Nephron (organoid): ENCODE results near the gene ACADVL.

Experiments used
- H3K27ac Mint-ChIP-seq, 3 experiments: 2 replicates each; pipeline ENCODE4 v1.8.0; 2020; ENCODE audit warnings: mixed read lengths in 3 of 3, mild to moderate bottlenecking in 2 of 3, moderate library complexity in 1 of 3
- H3K27me3 Mint-ChIP-seq: 2 replicates; pipeline ENCODE4 v1.8.0; 2021; ENCODE audit warnings: low read depth, mild to moderate bottlenecking, moderate library complexity, mixed read lengths
- H3K36me3 Mint-ChIP-seq: 2 replicates; pipeline ENCODE4 v1.8.0; 2020; ENCODE audit warnings: low read depth, mixed read lengths
- H3K4me1 Mint-ChIP-seq: 2 replicates; pipeline ENCODE4 v1.8.0; 2020; ENCODE audit warnings: mixed read lengths
- H3K4me3 Mint-ChIP-seq, 3 experiments: 2 replicates each; pipeline ENCODE4 v1.8.0; 2020; ENCODE audit warnings: mild to moderate bottlenecking in 3 of 3, mixed read lengths in 3 of 3, moderate library complexity in 2 of 3
- H3K9me3 Mint-ChIP-seq: 2 replicates; pipeline ENCODE4 v1.8.0; 2020; ENCODE audit warnings: mixed read lengths
- TF ChIP-seq, protein P1 (sequence below), 3 experiments: fragments of 200-600 bp; sonication (generic); IDR thresholded peaks; one replicate each; pipeline ENCODE4 v1.5.0; 2021; ENCODE audit warnings: antibody characterized with exemption in 3 of 3; ENCODE audit not compliant: unreplicated experiment in 3 of 3

The ACADVL gene

DNA sequence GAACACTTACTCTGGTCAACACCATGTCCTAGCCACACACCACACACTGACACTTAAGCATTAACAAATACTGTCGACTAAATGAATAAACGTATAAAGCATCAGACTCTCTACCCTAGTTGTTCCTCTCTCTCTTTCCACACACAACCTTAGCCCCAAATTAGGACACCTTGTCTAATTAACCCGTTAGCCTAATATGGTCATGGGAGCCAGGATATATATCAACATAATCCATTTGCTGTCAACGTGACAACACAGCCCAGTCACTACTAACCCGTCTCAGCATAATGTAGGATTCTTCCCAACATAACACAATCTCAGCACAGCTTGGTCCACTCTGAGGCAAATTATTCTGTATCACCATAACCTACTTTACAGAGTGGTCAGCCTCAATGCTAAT, 12.4 kb downstream of the ACADVL start:
- no peaks in the 10 kb centered on the region for H3K9me3 Mint-ChIP-seq
- H3K27me3 Mint-ChIP-seq, result no peaks in the 10 kb centered on the region
- peak overlapping the region; percentile 53 to 100 (median 68) for H3K4me3 Mint-ChIP-seq
- peaks cover 64% of the 10 kb centered on the region for H3K36me3 Mint-ChIP-seq
- TF ChIP-seq, protein P1, sequence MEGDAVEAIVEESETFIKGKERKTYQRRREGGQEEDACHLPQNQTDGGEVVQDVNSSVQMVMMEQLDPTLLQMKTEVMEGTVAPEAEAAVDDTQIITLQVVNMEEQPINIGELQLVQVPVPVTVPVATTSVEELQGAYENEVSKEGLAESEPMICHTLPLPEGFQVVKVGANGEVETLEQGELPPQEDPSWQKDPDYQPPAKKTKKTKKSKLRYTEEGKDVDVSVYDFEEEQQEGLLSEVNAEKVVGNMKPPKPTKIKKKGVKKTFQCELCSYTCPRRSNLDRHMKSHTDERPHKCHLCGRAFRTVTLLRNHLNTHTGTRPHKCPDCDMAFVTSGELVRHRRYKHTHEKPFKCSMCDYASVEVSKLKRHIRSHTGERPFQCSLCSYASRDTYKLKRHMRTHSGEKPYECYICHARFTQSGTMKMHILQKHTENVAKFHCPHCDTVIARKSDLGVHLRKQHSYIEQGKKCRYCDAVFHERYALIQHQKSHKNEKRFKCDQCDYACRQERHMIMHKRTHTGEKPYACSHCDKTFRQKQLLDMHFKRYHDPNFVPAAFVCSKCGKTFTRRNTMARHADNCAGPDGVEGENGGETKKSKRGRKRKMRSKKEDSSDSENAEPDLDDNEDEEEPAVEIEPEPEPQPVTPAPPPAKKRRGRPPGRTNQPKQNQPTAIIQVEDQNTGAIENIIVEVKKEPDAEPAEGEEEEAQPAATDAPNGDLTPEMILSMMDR (IDR thresholded peaks at IDR 0.05; ENCODE audit: unreplicated experiment in 3 of 3), result no peak
- peaks cover 31% of the 10 kb centered on the region for H3K4me1 Mint-ChIP-seq
- H3K27ac Mint-ChIP-seq, result peak overlapping the region in 2 of 3 experiments; percentile 23 to 25

DNA sequence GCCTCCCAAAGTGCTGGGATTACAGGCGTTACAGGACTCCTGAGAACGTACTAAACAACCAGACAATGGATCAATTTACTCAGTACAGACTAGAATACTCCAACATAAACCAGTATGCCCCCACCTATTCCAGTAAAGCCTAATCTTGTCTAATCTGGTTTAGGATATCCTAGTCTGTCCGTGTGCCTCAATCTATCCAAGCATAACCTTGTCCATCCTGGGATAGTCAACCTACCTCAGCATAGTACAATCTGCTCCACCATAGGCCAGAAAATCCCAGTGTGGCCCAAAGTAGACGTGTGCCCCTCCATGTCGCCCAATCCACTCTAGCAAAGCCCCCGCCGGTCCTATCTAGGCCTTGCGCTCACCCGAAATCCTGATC, 14.0 kb downstream of the ACADVL start:
- Mint-ChIP-seq H3K9me3 (no peaks in the 10 kb centered on the region), H3K27me3 (no peaks in the 10 kb centered on the region), H3K36me3 (peaks cover 55% of the 10 kb centered on the region), H3K27ac (peak overlapping the region; percentile 96 to 99 (median 98)), H3K4me3 (peak overlapping the region; percentile 96 to 100 (median 96)), H3K4me1 (peaks cover 35% of the 10 kb centered on the region)
- TF ChIP-seq, protein P1 (IDR thresholded peaks at IDR 0.05; ENCODE audit: unreplicated experiment in 3 of 3), result no peak

DNA sequence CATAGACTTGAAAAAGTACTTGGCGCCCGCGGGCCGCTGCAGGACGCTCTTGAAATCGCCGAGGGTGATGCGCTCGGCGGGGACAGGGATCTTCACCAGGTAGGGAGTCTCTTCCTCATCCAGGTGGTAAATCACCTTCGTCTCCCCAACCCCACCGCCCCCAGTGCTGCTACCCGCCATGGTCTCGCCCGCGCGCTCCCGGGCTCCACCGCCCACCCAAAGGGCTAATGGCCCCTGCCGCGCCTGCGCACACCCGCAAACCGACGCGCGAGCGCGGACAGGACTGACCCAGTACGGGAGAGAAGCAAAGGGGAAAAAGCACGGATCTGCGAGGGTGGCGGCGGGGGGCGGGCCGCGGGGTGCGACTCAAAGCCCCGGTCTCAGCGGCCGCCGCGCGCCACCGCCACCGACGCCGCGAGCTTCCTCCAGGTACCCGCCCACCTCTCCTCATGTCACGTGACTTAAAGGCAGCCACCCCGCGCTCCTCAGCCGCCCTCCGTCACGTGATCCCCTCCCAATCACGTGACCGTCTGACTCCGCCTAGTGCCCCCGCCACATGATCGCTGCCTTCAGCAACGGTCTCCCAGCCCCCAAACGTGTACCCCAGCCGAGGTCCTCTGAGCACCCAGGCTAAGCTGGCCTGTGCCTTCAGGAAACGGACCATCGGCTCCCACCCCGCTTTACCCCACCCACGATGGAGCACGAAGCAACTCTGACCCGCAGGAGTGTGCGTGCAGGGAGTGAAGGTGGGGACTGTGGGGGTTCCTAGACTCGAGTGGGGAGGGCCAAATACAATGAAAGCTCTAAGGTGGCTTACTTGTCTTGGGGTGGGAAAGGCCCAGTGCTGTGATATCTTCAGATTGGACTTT, 14.6 kb downstream of the ACADVL start, which contains the start of gene DVL2:
Gene DVL2, minus strand, starts transcription at position 435 of the 869 bp plus-strand sequence. Its CDS starts 255 bp downstream, at position 180.
- Mint-ChIP-seq H3K27me3 (no peaks in the 10 kb centered on the region), H3K36me3 (peaks cover 48% of the 10 kb centered on the region), H3K4me1 (peaks cover 35% of the 10 kb centered on the region), H3K4me3 (peak within 1 kb of the TSS; percentile 96 to 100 (median 96)), H3K9me3 (no peaks in the 10 kb centered on the region), H3K27ac (peak within 1 kb of the TSS; percentile 96 to 99 (median 98))
- TF ChIP-seq, protein P1 (IDR thresholded peaks at IDR 0.05; ENCODE audit: unreplicated experiment in 3 of 3), result no peak

DNA sequence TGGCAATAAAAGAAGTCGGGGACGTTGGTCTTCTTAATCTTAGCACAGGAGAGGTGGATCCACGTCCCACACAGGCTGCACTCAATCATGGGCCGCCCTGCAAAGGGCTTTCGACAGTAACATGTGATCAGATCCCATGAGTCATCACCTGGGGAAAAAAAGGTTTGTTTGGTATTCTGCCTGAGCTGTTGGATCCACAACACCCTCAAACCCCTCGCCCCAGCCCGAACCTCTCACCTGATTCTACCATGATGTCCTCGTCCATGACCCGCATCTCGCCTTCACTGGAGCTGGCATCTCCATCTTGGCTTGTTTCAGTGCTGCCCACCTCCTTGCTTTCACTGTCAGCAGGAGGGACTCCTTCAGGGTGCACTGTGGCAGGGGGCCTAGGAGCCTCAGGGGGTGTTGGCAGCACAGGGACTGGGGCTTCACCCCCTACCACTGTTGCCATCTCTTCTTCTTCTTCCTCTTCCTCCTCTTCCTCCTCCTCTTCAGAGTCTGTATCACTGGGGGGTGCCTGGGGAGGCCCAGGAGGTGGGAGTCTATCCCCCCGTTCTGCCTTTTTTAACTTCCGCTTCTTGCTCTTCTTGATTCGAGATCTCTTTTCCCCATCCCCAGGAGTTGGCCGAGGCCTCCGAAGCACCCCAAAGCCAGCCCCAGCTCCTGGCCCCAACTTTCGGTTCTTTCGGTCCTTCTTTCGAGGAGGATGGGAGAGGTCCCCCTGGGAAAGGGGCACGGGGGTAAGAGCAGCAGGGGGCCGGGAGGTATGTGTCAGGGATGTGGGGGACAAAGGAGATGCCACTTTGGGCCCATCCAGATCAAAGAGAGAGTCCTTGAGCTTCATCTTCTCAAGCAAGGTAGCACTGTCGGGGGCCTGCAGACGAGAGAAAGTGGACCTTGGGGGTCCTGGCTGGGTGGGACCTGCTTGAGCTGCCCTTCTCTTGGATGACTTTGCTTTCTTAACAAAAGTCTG, 16.2 kb downstream of the ACADVL start:
- Mint-ChIP-seq H3K27me3 (no peaks in the 10 kb centered on the region), H3K4me3 (peak overlapping the region; percentile 96 to 100 (median 96)), H3K27ac (peak overlapping the region; percentile 62 to 99 (median 99)), H3K36me3 (peaks cover 47% of the 10 kb centered on the region), H3K4me1 (peaks cover 50% of the 10 kb centered on the region), H3K9me3 (no peaks in the 10 kb centered on the region)
- TF ChIP-seq, protein P1 (IDR thresholded peaks at IDR 0.05; ENCODE audit: unreplicated experiment in 3 of 3), result no peak

DNA sequence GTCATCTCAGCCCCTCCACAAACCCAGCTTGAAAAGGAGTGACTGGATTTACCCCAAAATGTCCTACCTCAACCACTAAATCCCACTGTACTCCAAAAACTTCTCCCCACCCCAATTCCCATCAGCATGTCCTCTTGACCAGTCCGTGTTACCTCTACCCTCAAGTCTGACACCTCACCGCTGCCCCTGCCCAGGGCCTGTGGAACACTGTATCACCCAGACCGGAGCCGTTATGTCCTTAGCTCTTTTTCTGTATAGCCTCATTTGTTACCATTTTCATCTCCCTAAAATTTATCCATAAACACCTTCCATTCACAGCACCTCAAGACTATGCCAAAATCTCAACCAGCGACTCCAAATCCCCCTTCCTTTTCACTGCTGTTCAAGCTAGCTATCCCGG, 17.1 kb downstream of the ACADVL start:
- Mint-ChIP-seq H3K4me3 (peak overlapping the region; percentile 96 to 100 (median 96)), H3K27me3 (no peaks in the 10 kb centered on the region), H3K27ac (peak overlapping the region; percentile 99), H3K9me3 (no peaks in the 10 kb centered on the region), H3K36me3 (peaks cover 54% of the 10 kb centered on the region), H3K4me1 (peaks cover 57% of the 10 kb centered on the region)
- TF ChIP-seq, protein P1 (IDR thresholded peaks at IDR 0.05; ENCODE audit: unreplicated experiment in 3 of 3), result no peak
